Aorta (tissue), 4 donors: ENCODE results near the gene MKNK2. TPM values are rescaled to one million over a fixed set of nuclear protein-coding genes. Genes with fewer than 3 reads are reported as not detected.

Source experiments
- polyA plus RNA-seq, 2 donors: library from polyadenylated mRNA; stranded (reverse); fragments of 200-250 nt; gene quantifications; one replicate each; pipeline ENCODE4 v1.2.3, GENCODE V29; 2013
- total RNA-seq, 2 donors: library from RNA; stranded (reverse); fragmentation: NEBNext Ultra II Directional; extraction: Animal tissue kit (Norgen Biotek cat#: 25700); gene quantifications; one replicate each; pipeline ENCODE4 v1.2.1, GENCODE V29; 2021
- donor health status: healthy with polysubstance abuse.
- donor health status: Bipolar disorder and iron deficiency.
- donor health status: DM: no; HTN: no; CAD: no.
- donor health status: DM: yes; HTN: yes; CAD: no.

Gene MKNK2
- total and polyA plus RNA-seq, 4 donors, result 49.3 to 103 (median 80.5) TPM

Other genes with a start within 250 kb of the MKNK2 start
- gene ATP8B3, start 239.0 kb downstream of the MKNK2 start, total RNA-seq, result 1 to 10 TPM; 1.8 to 4.7 TPM
- gene ATP8B3, start 239.0 kb downstream of the MKNK2 start, polyA plus RNA-seq, result under 1 TPM; 0.38 to 0.63 TPM
- 10 to 100 TPM; 27.7 to 29.9 TPM for gene REXO1, start 202.8 kb downstream of the MKNK2 start, total RNA-seq
- gene REXO1, start 202.8 kb downstream of the MKNK2 start, polyA plus RNA-seq, result 10 to 100 TPM in 1 of 2 donors, 1 to 10 TPM in 1; 4.8 to 25.6 TPM
- 10 to 100 TPM; 17.3 to 18.3 TPM for gene KLF16, start 187.7 kb downstream of the MKNK2 start, total RNA-seq
- 1 to 10 TPM; 5.1 to 6.6 TPM for gene KLF16, start 187.7 kb downstream of the MKNK2 start, polyA plus RNA-seq
- 10 to 100 TPM; 54.8 to 64.6 TPM for gene ABHD17A, start 165.7 kb downstream of the MKNK2 start, total RNA-seq
- gene ABHD17A, start 165.7 kb downstream of the MKNK2 start, polyA plus RNA-seq, result 100 to 1,000 TPM in 1 of 2 donors, 10 to 100 TPM in 1; 48.8 to 116 TPM
- 1 to 10 TPM; 3.3 to 5.5 TPM for gene ADAT3, start 145.8 kb downstream of the MKNK2 start, total RNA-seq
- 1 to 10 TPM; 1.5 to 5.6 TPM for gene ADAT3, start 145.8 kb downstream of the MKNK2 start, polyA plus RNA-seq
- 10 to 100 TPM; 38.8 to 49.6 TPM for gene SCAMP4, start 145.8 kb downstream of the MKNK2 start, total RNA-seq
- 10 to 100 TPM; 10.1 to 19.1 TPM for gene SCAMP4, start 145.8 kb downstream of the MKNK2 start, polyA plus RNA-seq
- gene CSNK1G2, start 110.1 kb downstream of the MKNK2 start, total RNA-seq, result 10 to 100 TPM; 41.0 to 51.7 TPM
- 10 to 100 TPM; 51.1 to 59.8 TPM for gene CSNK1G2, start 110.1 kb downstream of the MKNK2 start, polyA plus RNA-seq
- gene BTBD2, start 35.5 kb downstream of the MKNK2 start, total RNA-seq, result 10 to 100 TPM; 46.2 to 62.7 TPM
- gene BTBD2, start 35.5 kb downstream of the MKNK2 start, polyA plus RNA-seq, result 10 to 100 TPM; 27.5 to 56.7 TPM
- gene MOB3A, start 45.1 kb upstream of the MKNK2 start, total RNA-seq, result 10 to 100 TPM; 41.1 to 43.6 TPM
- gene MOB3A, start 45.1 kb upstream of the MKNK2 start, polyA plus RNA-seq, result 10 to 100 TPM; 12.5 to 15.5 TPM
- gene IZUMO4, start 45.7 kb upstream of the MKNK2 start, total RNA-seq, result 1 to 10 TPM; 1.6 to 3.6 TPM
- gene IZUMO4, start 45.7 kb upstream of the MKNK2 start, polyA plus RNA-seq, result 10 to 100 TPM in 1 of 2 donors, 1 to 10 TPM in 1; 5.5 to 25.2 TPM
- 10 to 100 TPM; 74.8 to 84.3 TPM for gene AP3D1, start 100.3 kb upstream of the MKNK2 start, total RNA-seq
- gene AP3D1, start 100.3 kb upstream of the MKNK2 start, polyA plus RNA-seq, result 10 to 100 TPM; 31.7 to 61.9 TPM
- gene DOT1L, start 112.7 kb upstream of the MKNK2 start, total RNA-seq, result 10 to 100 TPM; 22.6 to 24.8 TPM
- gene DOT1L, start 112.7 kb upstream of the MKNK2 start, polyA plus RNA-seq, result 1 to 10 TPM; 4.4 to 4.9 TPM
- 10 to 100 TPM; 24.9 to 37.7 TPM for gene PLEKHJ1, start 185.1 kb upstream of the MKNK2 start, total RNA-seq
- gene PLEKHJ1, start 185.1 kb upstream of the MKNK2 start, polyA plus RNA-seq, result 10 to 100 TPM; 50.9 to 56.2 TPM
- 10 to 100 TPM; 56.1 to 62.2 TPM for gene SF3A2, start 185.6 kb upstream of the MKNK2 start, total RNA-seq
- 10 to 100 TPM; 23.8 to 64.9 TPM for gene SF3A2, start 185.6 kb upstream of the MKNK2 start, polyA plus RNA-seq
- 1 to 10 TPM; 1.5 to 1.8 TPM for gene AMH, start 198.1 kb upstream of the MKNK2 start, total RNA-seq
- 1 to 10 TPM; 1.7 to 3.1 TPM for gene AMH, start 198.1 kb upstream of the MKNK2 start, polyA plus RNA-seq
- gene JSRP1, start 205.2 kb upstream of the MKNK2 start, total RNA-seq, result under 1 TPM in 1 of 2 donors, not detected in 1; 0.42 TPM
- under 1 TPM in 1 of 2 donors, not detected in 1; 0.38 TPM for gene JSRP1, start 205.2 kb upstream of the MKNK2 start, polyA plus RNA-seq
- 1 to 10 TPM in 1 of 2 donors, under 1 TPM in 1; 0.93 to 1.5 TPM for gene PEAK3, start 230.9 kb upstream of the MKNK2 start, total RNA-seq
- gene PEAK3, start 230.9 kb upstream of the MKNK2 start, polyA plus RNA-seq, result under 1 TPM in 1 of 2 donors, not detected in 1; 0.88 TPM